Measurements from ENCODE around the gene TTI1. TPM values are rescaled to one million over a fixed set of nuclear protein-coding genes. Genes with fewer than 3 reads are reported as not detected.

The TTI1 gene
- total and polyA plus RNA-seq, 2 of the 13 experiments (the other 11 are each of a cell fraction or from before 2014, with no cell fraction given) = 22.9 to 39.8 TPM

GRCh38 chr20:37954626-37955025 lies 78.6 kb downstream of the TTI1 start:
- Histone ChIP-seq H3K9ac (ENCODE audit: insufficient read depth, low read depth, low read length) (no peak overlapping the region), H3K9me3 (ENCODE audit: low read length) (no peaks in the 10 kb centered on the region), H3K4me1 (ENCODE audit: insufficient read depth, low read length) (peaks cover 16% of the 10 kb centered on the region), H3K79me2 (ENCODE audit: insufficient read depth, low read length) (no peaks in the 10 kb centered on the region), H3K27ac (ENCODE audit: extremely low read length, insufficient read depth, low read length) (no peak overlapping the region), H3K27me3 (ENCODE audit: control insufficient read depth in 1 of 2, insufficient read depth in 2 of 2, low read length in 2 of 2) (peaks cover 0 to 10% of the 10 kb centered on the region in 2 experiments; a peak in 2 of 5 replicates), H4K20me1 (ENCODE audit: insufficient read depth, low read length) (no peaks in the 10 kb centered on the region), H3K36me3 (replicated peaks in 1 of 2; ENCODE audit: control insufficient read depth in 1 of 2, insufficient read depth in 2 of 2, low read length in 2 of 2) (no peaks in the 10 kb centered on the region), H3K4me3 (replicated peaks in 1 of 3; ENCODE audit: insufficient read depth in 1 of 3, low read depth in 2 of 3, low read length in 3 of 3) (no peak overlapping the region), H2AFZ (ENCODE audit: low read length) (no peak overlapping the region), H3K4me2 (ENCODE audit: low read depth, low read length) (no peak overlapping the region)
- intact Hi-C loops (cut with micrococcal nuclease; ENCODE audit: unreplicated experiment) = no loop called here
- BruUV-seq (replicated peaks) = no TSS peak
- 45% methylated on average over 14 of the region's 14 CpGs for WGBS (ENCODE audit: low lambda C conversion rate)
- in situ Hi-C loops (cut with HindIII; ENCODE audit: extremely low pct_ligation_motif_present, low pct_unique_long_range_greater_than_20kb) = no loop called here
- ChIA-PET POLR2A (no interaction called here), CTCF (ENCODE audit: low intra/inter-chr PET ratio, low total read pairs) (no interaction called here)
- DNase-seq (ENCODE audit: low spot score) (no peak), FAIRE-seq (no peak), ATAC-seq (no peak)
- TF ChIP-seq PBX2 (CRISPR knock-in tag; IDR thresholded peaks at IDR 0.05) = no peak

GRCh38 chr20:37954190-37954589 lies 79.1 kb downstream of the TTI1 start:
- Histone ChIP-seq H3K9me3 (ENCODE audit: low read length) (no peaks in the 10 kb centered on the region), H3K4me3 (replicated peaks in 1 of 3; ENCODE audit: insufficient read depth in 1 of 3, low read depth in 2 of 3, low read length in 3 of 3) (no peak overlapping the region), H3K4me2 (ENCODE audit: low read depth, low read length) (no peak overlapping the region), H3K9ac (ENCODE audit: insufficient read depth, low read depth, low read length) (no peak overlapping the region), H3K36me3 (replicated peaks in 1 of 2; ENCODE audit: control insufficient read depth in 1 of 2, insufficient read depth in 2 of 2, low read length in 2 of 2) (no peaks in the 10 kb centered on the region), H3K27ac (ENCODE audit: extremely low read length, insufficient read depth, low read length) (no peak overlapping the region), H3K27me3 (ENCODE audit: control insufficient read depth in 1 of 2, insufficient read depth in 2 of 2, low read length in 2 of 2) (peaks cover 0 to 10% of the 10 kb centered on the region in 2 experiments; a peak in 2 of 5 replicates), H4K20me1 (ENCODE audit: insufficient read depth, low read length) (no peaks in the 10 kb centered on the region), H3K79me2 (ENCODE audit: insufficient read depth, low read length) (no peaks in the 10 kb centered on the region), H2AFZ (ENCODE audit: low read length) (no peak overlapping the region), H3K4me1 (ENCODE audit: insufficient read depth, low read length) (peaks cover 16% of the 10 kb centered on the region)
- 52% methylated on average over 5 of the region's 5 CpGs for WGBS (ENCODE audit: low lambda C conversion rate)
- ATAC-seq (no peak), FAIRE-seq (no peak), DNase-seq (ENCODE audit: low spot score) (no peak)
- POLR2A ChIA-PET = no interaction called here
- BruUV-seq (replicated peaks) = no TSS peak
- intact Hi-C loops (cut with micrococcal nuclease; ENCODE audit: unreplicated experiment) = no loop called here
- in situ Hi-C loops (cut with HindIII; ENCODE audit: extremely low pct_ligation_motif_present, low pct_unique_long_range_greater_than_20kb) = no loop called here
- CTCF ChIA-PET (ENCODE audit: low intra/inter-chr PET ratio, low total read pairs) = no interaction called here
- TF ChIP-seq ZNF788 (CRISPR knock-in tag; IDR thresholded peaks at IDR 0.05; ENCODE audit: borderline replicate concordance) (no peak), HBP1 (CRISPR knock-in tag; IDR thresholded peaks at IDR 0.05; ENCODE audit: low read depth) (no peak), THYN1 (CRISPR knock-in tag; IDR thresholded peaks at IDR 0.05; ENCODE audit: borderline replicate concordance, low read depth) (no peak), SMAD1 (CRISPR knock-in tag; IDR thresholded peaks at IDR 0.05; ENCODE audit: borderline replicate concordance, low read depth) (no peak), ETV5 (CRISPR knock-in tag; IDR thresholded peaks at IDR 0.05; ENCODE audit: borderline replicate concordance) (no peak), RERE (CRISPR knock-in tag; IDR thresholded peaks at IDR 0.05; ENCODE audit: low read depth) (no peak)

All from HepG2 (cell line).